ENCODE data around the gene TUFT1. TPM values are rescaled to one million over a fixed set of nuclear protein-coding genes. Genes with fewer than 3 reads are reported as not detected.
"Not testable (repeated sequence)": the region's sequence is repeated elsewhere in the genome, so short reads cannot be mapped to it uniquely, and the experiment has no call there.

The TUFT1 gene
- total RNA-seq, 2 experiments from 2014 or later = 3.0 to 4.1 TPM

- CTCF ChIA-PET = interaction anchor here (0.6 to 2.0 kb wide), 2 partner anchors 19 to 222 kb away, joined by 3 to 10 read pairs; no protein-coding TSS in a partner anchor
- DNase-seq = peak; percentile 50
- Mint-ChIP-seq H3K9me3 (no peaks in the 10 kb centered on the region), H3K36me3 (peaks cover 2% of the 10 kb centered on the region), H3K27ac (peak overlapping the region; percentile 79), H3K27me3 (no peaks in the 10 kb centered on the region), H3K4me1 (ENCODE audit: low read depth) (peaks cover 51% of the 10 kb centered on the region), H3K4me3 (peak overlapping the region; percentile 94)
- POLR2A ChIA-PET = interaction anchor here (0.6 to 0.7 kb wide), 3 partner anchors 8 to 12 kb away, joined by 3 read pairs; no protein-coding TSS in a partner anchor
- intact Hi-C loops (cut with micrococcal nuclease) = loop anchor here (2.0 to 10.0 kb wide), 3 partner anchors 218 to 332 kb away; partner anchors contain the start of genes RORC and ZNF687
Observed at GRCh38 chr1:151612501-151613281, 72.6 kb downstream of the TUFT1 start.

GRCh38 chr1:151613282-151613780, 73.2 kb downstream of the TUFT1 start:
- intact Hi-C loops (cut with micrococcal nuclease) = loop anchor here (2.0 to 10.0 kb wide), 3 partner anchors 217 to 331 kb away; partner anchors contain the start of genes RORC and ZNF687
- Mint-ChIP-seq H3K27ac (peak overlapping the region; percentile 79), H3K27me3 (no peaks in the 10 kb centered on the region), H3K36me3 (peaks cover 2% of the 10 kb centered on the region), H3K4me3 (peak overlapping the region; percentile 94), H3K9me3 (no peaks in the 10 kb centered on the region), H3K4me1 (ENCODE audit: low read depth) (peaks cover 53% of the 10 kb centered on the region)
- CTCF ChIA-PET = no interaction called here
- POLR2A ChIA-PET = no interaction called here
- DNase-seq = no peak

GRCh38 chr1:151615711-151616504, 75.8 kb downstream of the TUFT1 start:
- H3K36me3 Mint-ChIP-seq = peaks cover 3% of the 10 kb centered on the region
- CTCF ChIA-PET = interaction anchor here (1.0 to 2.3 kb wide), 3 partner anchors 20 to 119 kb away, joined by 3 to 9 read pairs (median 4); no protein-coding TSS in a partner anchor
- intact Hi-C loops (cut with micrococcal nuclease) = loop anchor here (10.0 kb wide), 1 partner anchor 329 kb away; no protein-coding TSS in a partner anchor

DNA sequence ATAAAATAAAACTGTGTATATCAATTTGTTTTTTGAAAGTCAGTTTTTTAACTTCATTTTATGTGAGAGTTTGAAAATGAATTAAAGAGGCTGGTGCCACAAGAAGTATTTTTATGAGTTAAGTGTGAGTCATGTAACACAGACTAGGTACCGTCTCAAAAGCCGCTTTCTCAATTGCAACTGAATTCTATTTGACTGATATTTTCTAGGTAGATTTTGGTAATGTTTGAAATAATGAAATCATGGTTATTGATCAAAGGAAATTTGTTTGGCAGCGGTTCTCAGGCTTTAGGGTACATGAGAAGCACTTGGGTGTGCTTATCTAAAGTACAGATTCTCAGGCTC, 76.4 kb downstream of the TUFT1 start:
- Mint-ChIP-seq H3K4me3 (no peak overlapping the region), H3K27me3 (no peaks in the 10 kb centered on the region), H3K27ac (peak overlapping the region; percentile 35), H3K36me3 (peaks cover 3% of the 10 kb centered on the region), H3K9me3 (no peaks in the 10 kb centered on the region), H3K4me1 (ENCODE audit: low read depth) (peaks cover 69% of the 10 kb centered on the region)
- ChIA-PET CTCF (interaction anchor here (0.7 to 2.3 kb wide), 3 partner anchors 23 to 220 kb away, joined by 3 to 9 read pairs (median 5); no protein-coding TSS in a partner anchor), POLR2A (interaction anchor here (0.6 kb wide), 1 partner anchor 411 kb away, joined by 3 read pairs; no protein-coding TSS in a partner anchor)
- intact Hi-C loops (cut with micrococcal nuclease) = loop anchor here (10.0 kb wide), 1 partner anchor 328 kb away; no protein-coding TSS in a partner anchor
- no peak for DNase-seq

More at GRCh38 chr1:151615711-151616504, 75.8 kb downstream of the TUFT1 start:
- Mint-ChIP-seq H3K9me3 (no peaks in the 10 kb centered on the region), H3K4me3 (no peak overlapping the region), H3K27me3 (no peaks in the 10 kb centered on the region), H3K4me1 (ENCODE audit: low read depth) (peaks cover 70% of the 10 kb centered on the region), H3K27ac (peak overlapping the region; percentile 35)
- POLR2A ChIA-PET = no interaction called here
- DNase-seq = no peak

DNA sequence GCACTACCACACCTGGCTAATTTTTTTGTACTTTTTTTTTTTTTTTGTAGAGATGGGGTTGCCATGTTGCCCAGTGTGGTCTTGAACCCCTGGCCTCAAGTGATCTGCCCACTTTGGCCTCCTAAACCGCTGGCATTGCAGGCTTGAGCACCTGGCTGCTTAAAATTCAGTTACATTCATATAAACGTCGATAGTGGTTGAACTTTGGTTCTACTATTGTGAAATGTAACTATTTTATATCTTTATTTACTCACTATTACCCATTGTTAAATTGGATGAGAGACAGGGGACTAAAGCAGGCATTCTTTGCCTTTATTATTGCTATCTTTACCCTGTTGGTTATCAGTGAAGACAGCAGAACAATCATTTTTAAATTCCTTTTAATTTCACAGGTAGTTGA, 77.9 kb downstream of the TUFT1 start:
- Mint-ChIP-seq H3K36me3 (peaks cover 2% of the 10 kb centered on the region), H3K27me3 (no peaks in the 10 kb centered on the region), H3K4me3 (no peak overlapping the region), H3K9me3 (no peaks in the 10 kb centered on the region), H3K27ac (no peak overlapping the region), H3K4me1 (ENCODE audit: low read depth) (peaks cover 67% of the 10 kb centered on the region)
- CTCF ChIA-PET = interaction anchor here (0.8 to 1.6 kb wide), 2 partner anchors 24 to 218 kb away, joined by 3 to 5 read pairs; no protein-coding TSS in a partner anchor
- DNase-seq = no peak
- POLR2A ChIA-PET = no interaction called here
- intact Hi-C loops (cut with micrococcal nuclease) = loop anchor here (10.0 kb wide), 1 partner anchor 327 kb away; no protein-coding TSS in a partner anchor

- ChIA-PET POLR2A (no interaction called here), CTCF (no interaction called here)
- no peak overlapping the region for H3K27ac Mint-ChIP-seq
- H3K36me3 Mint-ChIP-seq = peaks cover 2% of the 10 kb centered on the region
- DNase-seq = no peak
- peaks cover 63% of the 10 kb centered on the region for H3K4me1 Mint-ChIP-seq (ENCODE audit: low read depth)
- no peaks in the 10 kb centered on the region for H3K27me3 Mint-ChIP-seq
- H3K9me3 Mint-ChIP-seq = no peaks in the 10 kb centered on the region
- H3K4me3 Mint-ChIP-seq = no peak overlapping the region
- intact Hi-C loops (cut with micrococcal nuclease) = loop anchor here (10.0 kb wide), 1 partner anchor 326 kb away; no protein-coding TSS in a partner anchor
Observed at GRCh38 chr1:151618470-151618869, 78.4 kb downstream of the TUFT1 start.

DNA sequence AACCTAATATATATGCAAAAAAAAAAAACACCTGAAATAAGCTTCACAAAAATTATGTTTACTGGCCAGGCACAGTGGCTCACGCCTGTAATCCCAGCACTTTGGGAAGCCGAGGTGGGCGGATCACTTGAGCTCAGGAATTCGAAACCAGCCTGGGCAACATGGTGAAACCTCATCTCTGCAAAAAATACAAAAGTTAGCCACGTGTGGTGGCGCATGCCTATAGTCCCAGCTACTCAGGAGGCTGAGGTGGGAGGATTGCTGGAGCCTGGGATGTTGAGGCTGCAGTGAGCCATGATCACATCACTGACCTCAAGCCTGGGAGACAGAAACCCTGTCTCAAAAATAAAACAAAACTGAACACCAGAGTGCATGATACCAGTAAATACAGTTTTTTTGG, 78.9 kb downstream of the TUFT1 start:
- H3K27me3 Mint-ChIP-seq, H3K4me3 Mint-ChIP-seq, POLR2A ChIA-PET, H3K36me3 Mint-ChIP-seq, CTCF ChIA-PET, H3K9me3 Mint-ChIP-seq, H3K27ac Mint-ChIP-seq: not testable (repeated sequence)
- peaks cover 57% of the 10 kb centered on the region for H3K4me1 Mint-ChIP-seq (ENCODE audit: low read depth)
- intact Hi-C loops (cut with micrococcal nuclease) = loop anchor here (10.0 kb wide), 1 partner anchor 326 kb away; no protein-coding TSS in a partner anchor
- peak; percentile 13 for DNase-seq

DNA sequence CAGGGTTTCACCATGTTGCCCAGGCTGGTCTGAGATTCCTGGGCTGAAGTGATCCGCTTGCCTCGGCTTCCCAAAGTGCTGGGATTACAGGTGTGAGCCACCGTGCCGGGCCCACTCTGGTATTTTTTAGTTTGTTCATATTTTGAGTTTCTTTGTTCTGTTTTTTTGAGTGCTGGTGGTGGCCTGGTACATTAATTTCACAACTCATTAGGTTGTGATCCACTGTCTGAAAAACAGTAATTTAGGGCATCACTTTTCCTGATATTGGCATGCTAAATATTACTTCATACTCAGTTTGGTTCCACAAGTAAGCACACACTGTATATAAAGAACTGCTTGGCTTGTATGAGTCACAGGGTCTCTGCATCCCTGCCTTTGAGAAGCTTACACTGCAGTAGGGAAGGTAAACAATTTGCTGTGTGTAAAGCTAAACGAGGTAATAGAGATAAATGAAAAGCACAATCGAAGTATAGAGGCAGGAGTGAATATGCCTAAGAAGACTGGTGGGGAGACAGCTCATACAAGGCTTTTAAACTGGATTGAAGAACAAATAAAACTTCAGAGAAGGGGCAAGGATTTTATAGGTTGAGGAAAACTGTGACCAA, 79.5 kb downstream of the TUFT1 start:
- no peaks in the 10 kb centered on the region for H3K9me3 Mint-ChIP-seq
- intact Hi-C loops (cut with micrococcal nuclease) = loop anchor here (10.0 kb wide), 1 partner anchor 325 kb away; no protein-coding TSS in a partner anchor
- CTCF ChIA-PET = interaction anchor here (1.2 to 1.8 kb wide), 2 partner anchors 26 to 175 kb away, joined by 3 to 9 read pairs; no protein-coding TSS in a partner anchor
- peaks cover 52% of the 10 kb centered on the region for H3K4me1 Mint-ChIP-seq (ENCODE audit: low read depth)
- peak overlapping the region; percentile 38 for H3K27ac Mint-ChIP-seq
- no peak overlapping the region for H3K4me3 Mint-ChIP-seq
- H3K36me3 Mint-ChIP-seq = peaks cover 2% of the 10 kb centered on the region
- no peak for DNase-seq
- POLR2A ChIA-PET = interaction anchor here (1.1 to 1.4 kb wide), 3 partner anchors 9 to 221 kb away, joined by 3 to 6 read pairs (median 3); partner anchors contain the start of gene PSMB4
- H3K27me3 Mint-ChIP-seq = no peaks in the 10 kb centered on the region

GRCh38 chr1:151620286-151620685, 80.2 kb downstream of the TUFT1 start:
- Mint-ChIP-seq H3K27ac (no peak overlapping the region), H3K9me3 (no peaks in the 10 kb centered on the region), H3K27me3 (no peaks in the 10 kb centered on the region), H3K4me3 (no peak overlapping the region), H3K36me3 (peaks cover 2% of the 10 kb centered on the region), H3K4me1 (ENCODE audit: low read depth) (peaks cover 46% of the 10 kb centered on the region)
- ChIA-PET POLR2A (interaction anchor here (0.6 to 1.4 kb wide), 5 partner anchors 8 to 221 kb away, joined by 3 to 6 read pairs (median 3); partner anchors contain the start of gene PSMB4), CTCF (interaction anchor here (0.6 to 1.8 kb wide), 4 partner anchors 8 to 217 kb away, joined by 3 to 9 read pairs (median 4); no protein-coding TSS in a partner anchor)
- no peak for DNase-seq
- intact Hi-C loops (cut with micrococcal nuclease) = no loop called here

DNA sequence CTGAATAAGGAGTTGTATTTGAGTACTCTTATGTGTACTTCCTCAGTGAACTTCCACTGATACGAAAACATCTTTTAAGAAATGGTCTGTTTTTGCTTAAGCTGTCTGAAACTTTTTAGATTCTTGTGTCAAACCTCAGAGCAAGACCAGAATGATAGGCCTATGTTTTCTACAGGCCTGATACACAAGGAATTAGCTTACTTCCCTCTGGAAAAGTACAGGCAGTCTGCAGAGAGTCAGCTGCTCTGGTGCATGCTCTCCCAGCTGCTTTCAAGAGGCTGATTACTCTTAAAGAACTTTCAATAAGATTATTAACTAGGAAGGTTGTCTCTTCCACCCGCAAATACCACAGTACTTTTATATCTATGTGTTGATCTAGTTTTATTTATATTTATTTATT, 81.2 kb downstream of the TUFT1 start:
- peaks cover 2% of the 10 kb centered on the region for H3K36me3 Mint-ChIP-seq
- intact Hi-C loops (cut with micrococcal nuclease) = no loop called here
- DNase-seq = no peak
- H3K9me3 Mint-ChIP-seq = no peaks in the 10 kb centered on the region
- no peak overlapping the region for H3K4me3 Mint-ChIP-seq
- H3K27me3 Mint-ChIP-seq = no peaks in the 10 kb centered on the region
- ChIA-PET CTCF (interaction anchor here (1.8 kb wide), 1 partner anchor 28 kb away, joined by 9 read pairs; no protein-coding TSS in a partner anchor), POLR2A (no interaction called here)
- peaks cover 35% of the 10 kb centered on the region for H3K4me1 Mint-ChIP-seq (ENCODE audit: low read depth)
- H3K27ac Mint-ChIP-seq = no peak overlapping the region

GRCh38 chr1:151624783-151625182, 84.7 kb downstream of the TUFT1 start:
- Mint-ChIP-seq H3K4me1 (ENCODE audit: low read depth) (peaks cover 19% of the 10 kb centered on the region), H3K27ac (no peak overlapping the region), H3K27me3 (no peaks in the 10 kb centered on the region), H3K9me3 (no peaks in the 10 kb centered on the region), H3K36me3 (no peaks in the 10 kb centered on the region), H3K4me3 (no peak overlapping the region)
- ChIA-PET CTCF (interaction anchor here (1.0 kb wide), 1 partner anchor 31 kb away, joined by 6 read pairs; no protein-coding TSS in a partner anchor), POLR2A (interaction anchor here (1.0 kb wide), 1 partner anchor 12 kb away, joined by 3 read pairs; no protein-coding TSS in a partner anchor)
- intact Hi-C loops (cut with micrococcal nuclease) = no loop called here
- no peak for DNase-seq

Measured in activated CD4-positive, alpha-beta memory T cell treated with anti-CD3 and anti-CD28 coated beads for 36 hours (primary cell).